ELF-1 (cell line): ENCODE results near the gene AK8.
"Not testable (repeated sequence)": the region's sequence is repeated elsewhere in the genome, so short reads cannot be mapped to it uniquely, and the experiment has no call there.

ENCODE experiments used
- DNase-seq: peaks from one replicate; pipeline ENCODE4 v3.0.0-alpha.2; 2016; ENCODE audit warnings: low read depth, low spot score

The AK8 gene

DNA sequence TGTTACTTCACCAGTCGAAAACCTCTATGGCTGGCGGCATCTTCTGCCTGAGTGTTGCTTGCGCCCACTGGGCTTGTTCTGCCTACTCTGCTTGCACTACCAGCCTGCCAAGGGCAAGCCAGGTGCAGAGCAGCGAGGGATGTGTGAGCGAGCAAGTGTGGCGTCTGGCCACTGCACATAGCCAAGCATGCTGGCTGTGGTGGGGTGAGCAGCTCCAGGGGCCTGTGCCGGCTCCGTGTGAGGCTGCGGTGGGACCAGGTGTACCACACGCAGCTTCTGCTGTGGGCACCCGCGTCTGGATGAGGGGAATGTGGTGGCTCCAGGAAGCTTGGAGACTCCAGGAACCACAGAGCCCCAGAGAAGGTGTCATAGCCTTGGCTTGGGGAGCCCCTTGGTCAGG lies 156.4 kb downstream of the AK8 start:
- no peak for DNase-seq

DNA sequence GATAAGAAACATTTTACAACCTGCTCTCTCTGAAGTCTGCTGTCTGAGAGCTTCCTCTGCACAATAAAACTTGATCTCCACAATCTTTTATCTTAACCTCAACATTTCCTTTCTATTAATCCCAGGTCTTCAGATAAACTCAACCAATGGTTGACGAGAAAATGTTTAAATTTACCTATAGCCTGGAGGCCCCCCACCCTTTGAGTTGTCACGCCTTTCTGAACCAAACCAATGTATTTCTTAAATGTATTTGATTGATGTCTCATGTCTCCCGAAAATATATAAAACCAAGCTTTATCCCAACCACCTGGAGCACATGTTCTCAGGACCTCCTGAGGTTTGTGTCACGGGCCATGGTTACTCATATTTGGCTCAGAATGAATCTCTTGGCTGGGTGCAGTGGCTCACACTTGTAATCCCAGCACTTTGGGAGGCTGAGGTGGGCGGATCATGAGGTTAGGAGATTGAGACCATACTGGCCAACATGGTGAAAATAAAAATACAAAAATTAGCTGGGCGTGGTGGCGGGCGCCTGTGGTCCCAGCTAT lies 159.6 kb downstream of the AK8 start:
- DNase-seq: not testable (repeated sequence)

DNA sequence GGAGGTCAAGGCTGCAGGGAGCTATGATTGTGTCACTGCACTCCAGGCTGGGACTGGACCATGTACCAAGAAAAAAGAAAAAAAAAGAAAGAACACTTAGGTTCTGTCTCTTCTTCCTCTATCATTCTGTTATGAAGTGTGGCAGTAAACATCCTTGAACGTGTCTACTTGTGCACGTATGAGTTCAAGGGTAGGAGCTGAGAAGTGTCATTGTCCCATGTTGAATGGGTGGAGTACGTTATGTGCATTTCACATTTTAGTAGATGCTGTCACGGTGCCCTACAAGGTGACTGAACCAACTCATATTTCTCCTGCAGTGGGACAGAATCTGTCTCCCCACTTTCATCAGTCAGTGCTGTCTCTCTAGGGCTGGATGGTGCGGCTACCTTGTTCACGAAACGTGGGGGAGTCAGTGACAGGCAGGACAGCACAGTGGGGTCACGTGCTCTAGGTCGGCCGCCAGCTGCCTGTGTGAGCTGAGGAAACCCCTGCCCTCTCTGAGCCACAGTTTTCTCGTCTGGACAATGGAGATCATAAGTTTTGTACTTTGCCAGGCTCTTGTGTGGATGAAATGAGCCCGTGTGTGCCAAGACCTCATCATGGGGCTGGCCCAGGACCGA lies 160.6 kb downstream of the AK8 start:
- DNase-seq: no peak

DNA sequence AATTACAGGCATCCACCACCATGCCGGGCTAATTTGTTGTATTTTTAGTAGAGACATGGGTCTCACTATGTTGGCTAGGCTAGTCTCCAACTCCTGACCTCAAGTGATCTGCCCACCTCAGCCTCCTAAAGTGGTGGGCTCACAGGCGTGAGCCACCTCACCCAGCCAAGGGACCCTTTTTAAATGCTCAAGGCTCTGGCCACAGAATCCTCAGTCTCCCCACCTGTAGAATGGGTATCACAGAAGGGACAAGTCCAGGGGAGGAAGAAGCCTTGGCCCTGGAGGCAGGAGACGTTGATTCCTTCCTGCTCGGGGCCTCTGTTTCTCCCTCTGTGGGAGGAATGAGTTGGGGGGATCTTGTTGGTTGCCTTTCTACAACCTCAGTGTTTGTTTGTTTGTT lies 162.1 kb downstream of the AK8 start:
- DNase-seq: no peak

DNA sequence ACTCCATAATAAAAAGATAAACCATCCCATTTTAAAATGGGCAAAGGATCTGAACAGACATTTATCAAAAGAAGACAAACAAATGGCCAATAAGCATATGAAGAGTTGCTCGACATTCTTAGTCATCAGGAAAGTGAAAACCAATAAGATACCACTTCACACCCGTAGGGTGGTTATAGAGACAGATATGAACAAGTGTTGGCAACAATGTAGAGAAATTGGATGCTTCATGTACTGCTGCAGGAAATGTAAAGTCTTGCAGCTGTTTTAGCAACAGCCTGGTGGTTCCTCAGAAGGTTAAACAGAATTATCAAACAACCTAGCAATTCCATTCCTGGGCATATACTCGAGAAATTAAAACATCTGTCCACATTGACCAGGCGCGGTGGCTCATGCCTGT lies 165.3 kb downstream of the AK8 start:
- no peak for DNase-seq

DNA sequence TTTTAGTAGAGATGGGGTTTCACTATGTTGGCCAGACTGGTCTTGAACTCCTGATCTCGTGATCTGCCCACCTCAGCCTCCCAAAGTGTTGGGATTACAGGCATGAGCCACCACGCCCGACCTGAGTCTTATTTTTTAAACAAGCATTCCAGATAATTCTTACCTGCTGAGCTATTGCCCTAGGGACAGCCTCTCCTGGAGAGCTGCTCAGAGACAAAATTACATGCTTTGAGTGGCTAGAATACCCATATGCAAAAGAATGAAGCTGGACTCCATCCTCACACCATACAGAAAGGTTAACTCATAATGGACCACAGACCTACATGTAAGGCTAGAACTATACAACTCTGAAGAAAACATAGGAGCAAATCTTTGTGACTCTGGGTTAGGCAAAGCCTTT lies 166.2 kb downstream of the AK8 start:
- DNase-seq: no peak

DNA sequence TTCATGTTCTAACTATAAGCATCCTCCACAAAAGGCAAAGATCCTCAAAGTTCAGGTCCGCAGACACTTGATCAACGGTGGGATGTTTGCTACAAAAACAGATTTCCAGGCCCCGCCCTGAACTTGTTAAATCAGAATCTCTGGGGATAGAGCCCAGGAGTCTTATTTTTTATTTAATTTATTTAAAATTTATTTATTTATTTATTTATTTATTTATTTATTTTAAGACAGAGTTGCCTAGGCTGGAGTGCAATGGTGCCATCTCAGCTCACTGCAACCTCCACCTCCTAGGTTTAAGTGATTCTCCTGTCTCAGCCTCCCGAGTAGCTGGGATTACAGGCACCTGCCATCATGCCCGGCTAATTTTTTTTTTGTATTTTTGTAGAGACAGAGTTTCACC lies 166.9 kb downstream of the AK8 start:
- DNase-seq: not testable (repeated sequence)

DNA sequence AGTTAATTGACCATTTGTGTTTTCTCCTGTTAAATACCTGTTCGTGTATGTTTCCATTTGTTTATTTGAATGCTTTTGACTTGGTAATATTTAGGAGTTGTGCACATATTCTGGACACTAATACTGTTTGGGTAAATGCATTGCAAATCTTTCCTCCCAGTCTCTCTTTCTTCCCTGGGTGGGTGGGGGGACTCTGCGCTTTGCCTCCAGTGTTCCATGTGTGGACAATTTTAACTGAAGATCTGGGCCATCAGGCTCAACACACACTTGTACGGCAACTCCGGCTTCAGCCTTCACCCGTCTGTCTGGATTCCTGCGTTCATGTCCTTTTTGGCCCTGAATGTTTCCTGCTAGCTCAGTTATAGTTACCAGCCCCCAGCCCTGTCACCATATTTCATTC lies 167.8 kb downstream of the AK8 start:
- no peak for DNase-seq

DNA sequence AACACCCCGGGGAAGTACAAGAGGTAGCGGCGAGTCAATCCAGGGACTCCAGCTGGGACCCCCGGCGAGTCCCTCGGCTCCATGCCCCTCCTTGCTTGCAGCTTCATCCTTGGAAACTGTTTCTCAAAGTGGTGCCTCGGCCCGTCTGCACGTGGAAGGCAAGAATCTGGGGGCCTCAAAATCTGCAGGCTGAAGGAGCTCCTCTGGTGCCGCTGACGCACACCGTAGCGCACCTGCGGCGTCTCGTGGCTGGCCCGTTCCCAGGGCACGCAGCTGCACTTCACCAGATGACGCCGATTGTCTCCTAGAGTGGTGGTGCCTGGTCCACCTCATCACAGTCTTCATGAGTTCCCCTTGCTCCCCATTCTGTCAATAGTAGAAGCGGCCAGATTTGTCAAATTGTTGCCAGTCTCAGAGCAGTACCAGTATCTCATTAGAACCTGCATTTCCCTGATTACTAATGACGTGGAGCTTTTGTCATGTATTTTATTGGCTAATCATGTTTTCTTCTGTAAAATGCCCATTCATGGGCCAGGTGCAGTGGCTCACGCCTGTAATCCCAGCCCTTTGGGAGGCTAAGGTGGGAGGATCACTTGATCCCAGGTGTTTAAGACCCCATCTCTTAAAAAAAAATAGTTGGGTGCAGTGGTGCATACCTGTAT lies 169.2 kb downstream of the AK8 start:
- no peak for DNase-seq

DNA sequence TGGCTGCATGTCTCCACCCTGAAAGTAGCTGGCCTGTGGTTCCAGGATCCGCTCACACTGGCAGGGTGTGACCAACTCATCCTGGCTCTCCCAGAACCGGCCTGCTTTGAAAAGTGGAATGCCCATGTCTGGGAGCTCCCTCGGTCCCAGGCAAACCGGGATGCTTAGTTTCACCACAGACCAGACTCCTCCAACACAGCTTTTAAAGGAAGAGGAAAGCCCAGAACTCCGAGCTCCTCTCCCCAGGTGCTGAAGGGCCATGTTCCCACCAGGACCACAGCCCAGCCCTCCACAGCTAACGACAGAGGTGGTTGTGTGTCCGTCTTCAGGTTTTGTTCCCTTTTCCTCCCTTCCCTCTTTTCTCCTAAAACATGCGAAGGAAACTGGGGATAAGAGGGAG lies 169.8 kb downstream of the AK8 start:
- DNase-seq: no peak

DNA sequence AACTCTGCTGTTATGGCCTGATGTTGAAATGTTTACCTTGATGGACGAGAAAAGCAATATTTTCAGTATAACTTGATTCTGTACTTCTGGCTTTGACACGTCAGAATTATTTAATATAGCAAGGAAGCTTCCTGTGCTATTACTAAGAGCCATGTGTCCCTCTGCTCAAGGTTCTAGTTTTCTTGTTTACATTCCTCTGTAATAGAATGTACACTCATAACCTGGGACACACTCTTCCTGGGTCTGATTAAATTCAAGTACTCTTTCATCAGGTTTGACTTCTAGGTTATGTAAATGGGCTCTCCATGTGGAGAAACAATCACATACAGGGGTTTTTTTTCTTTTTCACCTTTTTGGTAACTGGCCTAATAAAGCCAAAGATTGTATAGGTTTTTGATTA lies 174.7 kb downstream of the AK8 start:
- DNase-seq: no peak

DNA sequence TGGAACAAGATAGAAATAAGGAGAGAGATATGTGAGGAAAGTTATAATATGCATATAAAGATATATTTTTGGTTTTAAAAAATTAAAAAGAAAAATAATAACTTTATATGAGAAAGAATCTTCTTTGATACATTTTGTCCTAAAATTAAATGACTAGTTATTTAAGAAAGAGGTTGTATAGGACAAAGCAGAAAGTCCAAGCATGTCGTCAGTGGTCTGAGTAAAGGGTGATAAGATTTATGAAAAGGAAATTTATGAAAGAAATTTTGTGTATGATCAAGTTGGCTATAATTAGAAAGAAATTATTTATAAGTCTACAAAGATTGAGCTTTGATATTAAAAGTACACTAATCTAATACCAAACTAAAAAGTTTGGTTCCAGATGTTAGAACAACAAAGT lies 175.8 kb downstream of the AK8 start:
- DNase-seq: no peak

DNA sequence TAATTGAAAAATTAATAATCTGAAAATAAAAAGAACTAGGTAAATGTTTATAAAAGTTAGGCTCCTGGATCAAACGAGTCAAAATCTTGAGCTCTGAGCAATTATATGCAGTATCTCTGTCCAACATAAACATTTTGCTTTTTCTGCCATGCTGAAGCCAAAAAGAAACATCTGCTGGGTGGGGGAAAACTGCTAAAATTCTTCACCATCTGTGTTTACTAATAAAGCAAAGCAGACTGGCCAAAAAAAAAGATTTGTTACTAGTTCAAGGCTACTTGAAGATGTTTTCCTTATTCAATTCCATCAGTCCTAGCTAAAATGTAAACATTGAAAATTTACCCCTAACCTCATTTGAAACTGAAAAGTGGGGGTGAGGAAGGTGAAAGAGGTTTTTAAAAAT lies 178.1 kb downstream of the AK8 start:
- DNase-seq: no peak

DNA sequence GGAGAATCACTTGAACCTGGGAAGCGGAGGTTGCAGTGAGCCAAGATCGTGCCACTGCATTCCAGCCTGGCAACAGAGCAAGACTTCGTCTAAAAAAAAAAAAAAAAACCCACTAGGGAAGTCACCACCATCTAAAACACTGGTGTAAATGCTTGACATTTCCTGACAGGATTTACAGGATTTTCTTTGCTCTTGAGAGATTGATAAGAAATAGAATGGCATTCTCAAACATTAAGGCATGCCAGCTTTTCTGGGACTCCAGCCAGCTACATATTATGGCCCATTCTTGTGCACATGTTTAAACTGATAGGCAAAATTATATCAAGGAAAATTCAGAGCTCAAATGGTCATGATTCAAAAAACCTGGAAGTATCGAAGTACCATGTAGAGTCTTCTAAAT lies 179.1 kb downstream of the AK8 start:
- DNase-seq: no peak

DNA sequence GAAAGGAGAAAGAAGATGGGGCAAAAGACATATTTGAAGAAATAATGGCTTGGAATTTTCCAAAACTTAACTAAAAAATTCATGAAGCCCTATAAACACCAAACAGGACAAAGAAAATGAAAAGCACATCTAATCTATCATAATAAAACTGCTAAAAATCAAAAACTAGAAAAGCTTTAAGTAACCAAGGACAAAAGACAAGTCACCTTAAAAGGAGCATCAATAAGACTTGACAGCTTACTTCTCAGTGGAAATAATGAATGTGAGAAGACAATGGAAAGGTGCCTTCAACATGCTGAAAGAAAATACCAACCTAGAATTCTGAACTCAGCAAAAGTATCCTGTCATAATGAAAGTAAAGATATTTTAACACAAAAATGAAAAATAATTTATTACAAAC lies 180.9 kb downstream of the AK8 start:
- no peak for DNase-seq

DNA sequence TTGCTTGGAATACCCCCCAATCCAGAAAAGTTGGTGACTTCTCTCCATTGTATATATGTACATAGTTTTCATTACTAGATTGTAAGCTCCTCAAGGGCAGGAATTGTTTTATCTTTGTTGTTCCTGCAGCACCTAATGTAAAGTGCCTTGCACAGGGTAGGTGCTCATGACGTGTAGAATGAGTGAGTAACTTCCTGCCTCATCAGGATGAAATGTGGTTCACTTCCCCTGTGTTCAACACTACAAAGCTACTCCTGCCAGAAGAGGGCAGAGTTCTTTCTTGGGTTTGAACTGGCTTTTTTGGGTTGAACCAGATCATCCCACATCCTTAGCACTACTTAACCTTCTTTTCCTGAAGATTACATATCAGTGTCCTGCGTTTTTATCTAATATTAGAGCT lies 183.9 kb downstream of the AK8 start:
- DNase-seq: peak; percentile 31

DNA sequence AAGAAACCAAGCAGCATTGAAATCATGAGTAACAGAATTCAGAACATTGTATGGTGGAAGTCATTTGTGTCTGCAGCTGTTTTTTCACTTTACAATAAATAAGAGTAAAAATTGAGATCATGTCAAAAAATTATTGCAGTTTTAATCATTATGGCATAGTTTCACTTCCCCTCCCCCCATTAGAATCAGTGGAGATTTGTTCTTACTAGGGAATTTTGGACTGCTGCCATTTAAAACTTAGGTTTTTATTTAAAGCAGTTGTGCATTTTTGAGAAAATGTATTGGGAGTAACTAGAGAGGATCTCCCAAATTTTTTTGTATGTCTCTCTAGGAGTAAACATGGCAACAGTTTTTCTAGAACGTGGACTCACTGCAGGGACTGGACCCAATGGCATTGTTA lies 187.4 kb downstream of the AK8 start:
- no peak for DNase-seq

DNA sequence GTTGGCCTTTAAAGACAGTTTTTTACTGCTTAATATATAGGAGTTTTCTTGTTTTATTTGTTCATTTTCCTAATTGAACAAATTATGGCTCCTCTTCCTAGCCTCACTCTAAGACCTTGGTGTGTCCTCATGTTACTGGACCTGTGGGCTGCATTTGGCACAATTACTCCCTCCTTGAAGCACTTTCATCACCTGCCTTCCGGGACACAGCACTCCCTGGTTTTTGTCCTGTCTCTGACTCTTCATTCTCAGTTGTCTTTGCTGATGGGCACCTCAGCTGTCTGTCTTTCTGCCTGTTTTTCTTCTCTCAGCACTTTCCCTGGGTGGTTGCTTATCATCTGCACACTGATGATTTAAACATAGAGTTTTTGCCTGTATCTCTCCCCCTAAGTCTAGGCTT lies 194.2 kb downstream of the AK8 start:
- DNase-seq: no peak

DNA sequence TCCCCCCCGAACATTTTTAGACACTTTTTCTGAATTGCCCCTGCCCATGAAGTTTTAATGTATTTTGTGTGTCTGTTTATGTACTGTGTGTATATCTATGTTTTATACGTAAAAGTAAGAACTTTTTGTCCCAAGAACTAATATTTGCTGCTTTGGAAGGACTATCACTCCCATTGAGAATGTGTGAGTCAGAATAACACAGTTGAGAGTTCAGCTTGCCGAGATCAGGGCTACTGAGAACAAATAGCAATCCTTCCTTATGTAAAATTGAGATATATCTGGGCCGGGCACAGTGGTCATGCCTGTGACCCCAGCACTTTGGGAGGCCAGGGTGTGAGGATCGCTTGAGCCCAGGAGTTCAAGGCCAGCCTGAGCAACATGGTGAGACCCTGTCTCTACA lies 196.5 kb downstream of the AK8 start:
- DNase-seq: no peak

DNA sequence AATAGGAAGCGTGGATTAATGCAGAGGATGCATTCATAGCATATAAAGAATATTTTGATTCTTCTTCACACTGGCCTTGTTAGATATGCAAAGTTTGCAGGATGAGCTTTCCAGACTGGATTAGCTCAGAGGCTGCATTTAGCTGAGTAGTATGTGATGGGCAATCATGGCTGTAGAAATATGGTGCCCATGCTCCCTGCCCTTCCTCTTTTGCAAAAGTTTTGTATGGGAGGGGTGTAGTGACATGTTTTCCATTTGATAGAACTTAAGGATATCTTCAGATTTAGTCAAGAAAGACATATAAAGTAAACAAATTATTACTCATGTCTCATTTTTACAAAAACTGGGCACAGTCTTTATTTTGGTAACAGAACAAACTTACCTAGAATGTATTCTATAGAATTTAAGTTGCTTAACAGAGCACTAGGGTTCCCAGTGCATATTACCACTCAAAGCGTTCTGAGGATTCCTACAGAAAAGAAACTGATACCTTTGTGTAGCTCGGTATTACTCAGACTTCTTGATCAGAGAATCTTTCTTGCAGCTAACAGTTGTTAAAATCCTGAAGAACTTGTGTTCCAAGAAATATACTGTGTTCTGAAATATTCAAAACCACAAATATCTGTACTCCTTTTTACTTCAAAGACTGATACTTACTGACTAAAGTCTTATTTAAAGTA lies 198.0 kb downstream of the AK8 start:
- DNase-seq: no peak

DNA sequence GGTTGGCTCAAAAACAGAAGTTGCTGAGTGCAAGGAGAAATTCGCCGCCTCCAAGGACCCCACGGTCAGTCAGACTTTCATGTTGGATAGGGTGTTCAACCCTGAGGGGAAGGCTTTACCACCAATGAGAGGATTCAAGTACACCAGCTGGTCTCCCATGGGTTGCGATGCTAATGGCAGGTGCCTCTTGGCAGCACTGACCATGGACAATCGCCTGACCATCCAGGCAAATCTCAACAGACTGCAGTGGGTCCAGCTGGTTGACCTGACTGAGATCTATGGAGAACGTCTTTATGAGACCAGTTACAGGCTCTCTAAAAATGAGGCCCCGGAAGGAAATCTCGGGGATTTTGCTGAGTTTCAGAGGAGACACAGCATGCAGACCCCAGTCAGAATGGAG lies 200.1 kb downstream of the AK8 start:
- DNase-seq: no peak
